Right kidney (tissue), 1 donor: ENCODE data around the gene SETDB2.

ENCODE experiments used
- DNase-seq: peaks from one replicate; pipeline ENCODE4 v3.0.0-alpha.2; 2016

Gene SETDB2

GRCh38 chr13:49429121-49429520 is 15.0 kb upstream of the SETDB2 start:
- DNase-seq, result no peak

DNA sequence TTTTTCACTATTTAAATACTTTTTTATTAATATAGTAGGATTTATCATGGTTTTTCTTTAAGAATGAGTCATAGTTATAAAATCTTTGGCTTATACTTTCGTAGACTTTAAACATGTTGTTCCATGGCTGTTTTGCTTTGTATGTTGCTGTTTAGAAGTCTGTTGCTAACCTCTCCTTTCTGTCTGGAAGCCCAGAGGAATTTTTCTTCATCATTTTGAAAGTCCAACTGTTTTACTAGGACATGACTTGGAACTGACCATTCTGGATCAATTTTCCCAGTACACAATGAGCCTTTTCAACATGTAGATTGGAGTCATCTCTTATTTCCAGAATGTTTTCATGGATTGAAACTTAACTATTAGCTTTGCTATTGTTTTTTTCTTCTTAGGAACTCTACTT is 8.1 kb upstream of the SETDB2 start:
- no peak for DNase-seq

- DNase-seq, result no peak
Observed at GRCh38 chr13:49436890-49437289, 7.2 kb upstream of the SETDB2 start.

- DNase-seq, result no peak
Observed at GRCh38 chr13:49437705-49438104, 6.4 kb upstream of the SETDB2 start.

- DNase-seq, result no peak
Observed at GRCh38 chr13:49439609-49440008, 4.5 kb upstream of the SETDB2 start.

GRCh38 chr13:49441312-49441711 is 2.8 kb upstream of the SETDB2 start:
- DNase-seq, result no peak

DNA sequence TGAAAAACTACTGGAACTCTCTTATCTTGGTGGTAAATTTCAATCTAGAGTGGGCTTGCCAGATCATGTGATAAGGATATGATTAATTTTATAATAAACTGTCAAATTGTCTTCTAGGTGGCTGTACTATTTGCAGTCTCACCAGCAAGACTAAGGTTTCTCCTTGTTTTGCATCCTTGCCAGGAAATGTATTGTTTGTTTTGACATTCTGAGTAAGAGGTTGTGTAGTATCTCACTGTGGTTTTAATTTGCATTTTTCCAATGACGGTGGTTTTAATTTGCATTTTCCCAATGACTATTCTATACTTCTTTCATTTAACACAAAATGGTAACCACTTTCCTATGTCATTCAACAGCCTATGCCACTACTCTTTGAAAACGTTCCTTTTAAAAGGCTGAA is 2.2 kb upstream of the SETDB2 start:
- DNase-seq, result no peak

- no peak for DNase-seq
Observed at GRCh38 chr13:49443357-49443703, 744 bp upstream of the SETDB2 start.

DNA sequence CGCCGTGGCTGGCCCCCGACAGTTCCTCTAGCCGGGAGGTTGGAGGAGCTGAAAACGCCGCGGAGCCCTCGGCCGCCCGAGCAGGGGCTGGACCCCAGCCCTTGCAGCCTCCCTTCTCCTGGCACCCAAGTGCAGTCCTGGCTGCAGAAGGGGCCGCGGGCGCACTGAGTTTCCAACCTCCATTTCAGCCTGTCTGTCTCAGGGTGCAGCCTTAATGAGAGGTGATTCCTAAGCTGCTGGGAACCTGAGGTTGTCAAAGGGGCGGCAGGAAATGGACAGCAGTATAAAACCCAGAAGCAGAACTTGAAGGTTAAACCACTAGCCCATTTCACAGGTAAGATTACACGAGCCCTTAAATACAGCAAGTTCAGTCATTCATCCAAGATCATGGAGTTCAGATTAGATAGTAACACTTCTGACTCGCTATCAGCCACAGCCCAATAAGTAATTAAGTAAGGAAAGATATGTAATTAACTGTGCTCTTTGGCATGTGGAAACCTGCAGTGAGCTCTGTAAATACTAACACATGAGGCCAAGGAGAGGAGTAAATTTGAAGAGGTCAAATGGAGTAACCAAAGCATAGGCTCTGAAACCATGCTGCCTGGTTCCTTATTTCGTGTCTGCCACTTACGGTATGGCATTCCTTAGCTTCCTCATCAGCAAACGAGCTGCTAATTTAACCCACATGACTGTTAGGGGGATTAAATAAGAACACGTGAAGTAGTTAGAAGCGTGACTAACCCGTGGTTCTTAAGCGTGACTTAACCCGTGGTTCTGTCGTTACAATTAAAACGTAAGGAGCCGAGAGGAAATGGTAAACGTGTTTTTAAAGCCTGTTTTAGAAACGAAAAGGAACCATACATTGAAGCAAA is 686 bp downstream of the SETDB2 start:
- DNase-seq, result no peak

DNA sequence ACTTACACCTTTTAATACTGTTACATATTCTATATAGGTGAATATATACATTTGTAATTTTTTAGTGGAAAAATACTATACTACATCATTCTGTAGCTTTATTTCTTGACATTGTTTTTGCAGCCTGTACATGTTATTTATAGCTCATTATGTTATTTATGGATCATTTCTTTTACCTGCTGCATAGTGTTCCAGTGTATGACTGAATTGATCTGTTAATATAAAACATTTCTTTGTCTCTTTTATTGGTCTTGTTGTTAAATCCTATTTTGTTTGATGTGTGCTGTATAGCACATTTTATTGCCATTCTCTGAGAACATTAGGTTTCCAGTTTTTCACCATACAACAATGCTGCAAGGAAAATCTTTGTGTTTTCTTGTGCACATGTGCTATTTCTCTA is 2.4 kb downstream of the SETDB2 start:
- no peak for DNase-seq

DNA sequence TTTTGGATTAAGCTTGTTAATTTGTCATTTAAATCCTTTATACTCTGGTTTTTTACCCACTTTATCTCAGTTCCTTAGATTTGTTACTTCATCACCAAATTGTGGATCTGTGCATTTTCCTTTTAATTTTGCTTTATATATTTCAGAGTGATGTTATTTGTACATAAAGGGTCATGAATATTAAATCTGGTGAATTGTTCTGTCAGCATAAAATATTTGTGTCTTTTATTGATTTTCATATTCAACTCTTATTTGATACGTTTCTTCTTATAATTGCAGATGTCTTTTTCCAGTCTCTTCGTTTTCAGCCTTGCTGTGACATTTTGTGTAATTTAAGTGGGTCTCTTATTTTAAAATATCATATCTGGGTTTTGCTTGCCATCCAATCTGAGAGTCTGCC is 4.7 kb downstream of the SETDB2 start:
- no peak for DNase-seq

DNA sequence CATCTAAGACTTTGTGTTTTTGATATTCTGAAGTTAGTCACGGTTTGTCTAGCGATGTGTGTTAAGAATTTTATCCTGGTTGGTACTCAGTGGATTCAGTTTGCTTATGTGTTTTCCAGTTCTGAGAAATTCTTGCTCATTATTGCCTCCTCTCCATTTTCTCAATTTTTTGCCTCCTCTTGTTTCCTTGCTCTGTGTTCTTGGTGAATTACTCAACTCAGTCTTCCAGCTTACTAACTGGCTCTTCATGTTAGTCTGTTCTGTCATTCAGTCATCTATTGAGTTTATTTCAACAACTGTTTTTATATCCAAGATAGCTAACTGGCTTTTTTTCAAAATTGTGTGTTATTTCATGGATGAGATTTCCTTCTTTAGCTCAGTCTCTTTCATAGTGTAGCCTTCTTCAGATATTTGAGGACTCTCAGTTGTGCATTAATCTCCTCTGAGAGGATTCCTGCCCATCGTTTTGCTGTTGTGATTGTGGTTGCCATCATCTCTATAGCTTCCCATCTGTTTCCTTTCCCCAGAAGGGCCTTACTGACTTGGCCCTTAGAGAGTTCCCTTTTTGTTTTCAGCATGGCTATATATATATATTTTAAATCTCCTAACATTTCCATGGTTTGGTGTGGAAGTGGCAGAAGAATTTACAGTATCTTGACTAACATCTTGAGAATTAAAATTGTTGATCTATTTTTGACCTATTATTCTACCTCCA is 6.2 kb downstream of the SETDB2 start:
- DNase-seq, result no peak

GRCh38 chr13:49452725-49453457 is 8.8 kb downstream of the SETDB2 start:
- DNase-seq, result no peak

DNA sequence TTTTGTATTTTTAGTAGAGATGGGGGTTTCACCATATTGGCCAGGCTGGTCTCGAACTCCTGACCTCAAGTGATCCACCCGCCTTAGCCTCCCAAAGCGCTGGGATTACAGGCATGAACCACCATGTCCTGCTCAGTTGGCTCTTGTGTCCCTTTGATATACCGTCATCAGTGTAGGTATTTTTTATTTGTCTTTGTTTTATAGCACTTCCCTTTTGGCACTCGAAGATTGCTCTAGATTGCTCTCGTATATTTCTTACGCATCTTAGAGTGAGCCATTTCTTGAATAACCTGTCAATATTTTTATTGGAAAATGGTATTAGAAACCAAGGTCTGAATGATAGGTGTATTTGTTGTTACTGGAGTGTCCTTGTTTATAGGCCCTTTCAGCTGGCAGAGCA is 9.4 kb downstream of the SETDB2 start:
- DNase-seq, result no peak

GRCh38 chr13:49454388-49455006 is 10.4 kb downstream of the SETDB2 start:
- DNase-seq, result no peak

GRCh38 chr13:49455007-49455398 is 10.9 kb downstream of the SETDB2 start:
- no peak for DNase-seq

GRCh38 chr13:49456156-49456555 is 12.1 kb downstream of the SETDB2 start:
- DNase-seq, result no peak

DNA sequence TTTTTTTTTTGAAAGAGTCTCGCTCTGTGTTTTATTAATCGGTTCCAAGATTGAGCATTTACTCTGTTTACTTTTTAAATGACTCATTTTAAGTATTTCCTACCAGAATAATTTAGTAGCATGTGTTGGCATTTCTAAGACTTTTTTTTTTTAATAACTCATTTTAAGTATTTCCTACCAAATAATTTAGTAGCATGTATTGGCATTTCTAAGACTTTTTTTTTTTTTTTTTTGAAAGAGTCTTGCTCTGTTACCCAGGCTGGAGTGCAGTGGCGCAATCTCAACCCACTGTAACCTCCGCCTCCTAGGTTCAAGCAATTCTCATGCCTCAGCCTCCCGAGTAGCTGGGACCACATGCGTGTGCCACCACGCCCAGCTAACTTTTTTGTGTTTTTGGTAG is 13.1 kb downstream of the SETDB2 start:
- no peak for DNase-seq

- no peak for DNase-seq
Observed at GRCh38 chr13:49459580-49459979, 15.5 kb downstream of the SETDB2 start.

DNA sequence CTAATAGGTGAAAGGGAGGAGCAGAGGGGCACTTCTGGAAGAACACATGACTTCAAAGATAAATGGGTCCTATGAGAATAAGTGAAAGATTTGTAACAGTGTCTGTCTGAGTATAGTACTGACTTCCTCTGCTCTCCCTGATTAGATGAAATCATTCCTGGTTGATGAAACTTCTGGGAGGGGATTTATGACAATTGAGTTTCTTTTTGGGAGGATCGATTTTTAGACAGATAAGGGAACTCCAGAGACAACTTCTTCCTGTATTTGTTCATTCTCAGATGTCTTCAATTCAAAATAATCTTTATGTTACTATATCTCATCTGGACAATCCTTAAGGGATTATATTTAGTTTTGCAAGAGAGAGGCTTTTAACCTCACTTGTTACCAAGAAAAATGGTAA is 20.0 kb downstream of the SETDB2 start:
- DNase-seq, result no peak

GRCh38 chr13:49464621-49465325 is 20.7 kb downstream of the SETDB2 start:
- no peak for DNase-seq

GRCh38 chr13:49466292-49466838 is 22.3 kb downstream of the SETDB2 start:
- DNase-seq, result peak; percentile 56
